MV-4-11 (cell line): ENCODE data around the gene THSD8.

Experiments used
- DNase-seq: peaks from one replicate; lab custom pipeline; 2025; lab: John Stamatoyannopoulos, UW

THSD8 gene

GRCh38 chr19:12779162-12779993 lies 22.5 kb upstream of the THSD8 start:
- peak; percentile 63 for DNase-seq

- no peak for DNase-seq
Measured at GRCh38 chr19:12782174-12782423, 19.8 kb upstream of the THSD8 start.

GRCh38 chr19:12782424-12783290 lies 19.2 kb upstream of the THSD8 start:
- DNase-seq: peak; percentile 89

GRCh38 chr19:12783291-12783848 lies 18.5 kb upstream of the THSD8 start:
- DNase-seq: no peak

DNA sequence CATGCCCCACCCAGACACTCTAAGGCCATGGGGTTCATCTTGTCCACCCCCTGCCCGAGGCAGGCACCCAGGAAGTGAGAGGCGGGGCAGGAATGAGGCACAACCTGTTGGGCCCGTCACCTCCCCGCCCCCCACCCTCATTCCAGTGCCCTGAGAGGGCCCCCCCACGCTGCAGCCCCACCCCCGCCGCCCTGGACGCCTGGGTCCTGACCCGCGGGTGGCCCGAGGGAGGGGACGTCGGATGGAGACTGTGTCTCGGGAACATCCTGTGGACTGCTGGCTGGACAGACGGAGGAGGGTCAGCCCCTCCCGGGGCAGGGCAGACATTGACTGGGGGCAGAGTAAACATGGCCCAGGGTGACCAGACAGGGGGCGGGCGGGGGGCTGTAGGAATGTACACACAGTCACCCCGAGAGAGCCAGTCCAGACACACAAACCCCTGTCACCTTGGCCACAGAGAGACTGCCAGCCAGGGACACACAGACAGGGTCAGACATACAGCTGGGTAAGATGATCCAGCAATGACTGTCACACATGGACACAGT lies 17.9 kb upstream of the THSD8 start:
- no peak for DNase-seq

DNA sequence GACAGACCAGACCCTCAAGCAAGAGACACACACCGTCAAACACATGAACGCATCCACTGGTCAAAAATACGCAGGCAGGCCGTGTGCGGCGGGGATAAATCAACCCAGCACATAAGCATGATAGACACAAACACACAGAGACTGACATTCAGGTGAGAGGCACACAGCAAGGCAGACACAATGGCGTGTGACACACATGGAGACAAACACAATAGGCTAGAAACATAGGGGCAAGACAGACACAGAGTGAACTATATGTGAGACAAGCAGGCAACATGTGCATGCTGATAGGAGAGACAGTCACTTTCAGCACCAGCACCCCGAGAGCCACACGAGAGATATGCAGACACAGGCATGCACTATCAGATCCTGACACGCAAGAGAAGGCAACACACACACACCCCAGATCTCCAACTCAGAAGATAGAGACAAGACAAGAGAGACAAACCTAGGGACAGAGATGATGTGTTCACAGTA lies 17.4 kb upstream of the THSD8 start:
- DNase-seq: no peak

GRCh38 chr19:12784871-12785430 lies 16.9 kb upstream of the THSD8 start:
- DNase-seq: peak; percentile 80

GRCh38 chr19:12785431-12786031 lies 16.3 kb upstream of the THSD8 start:
- peak; percentile 84 for DNase-seq

GRCh38 chr19:12786141-12786870 lies 15.6 kb upstream of the THSD8 start:
- peak; percentile 91 for DNase-seq

- no peak for DNase-seq
Measured at GRCh38 chr19:12786952-12787351, 14.9 kb upstream of the THSD8 start.

DNA sequence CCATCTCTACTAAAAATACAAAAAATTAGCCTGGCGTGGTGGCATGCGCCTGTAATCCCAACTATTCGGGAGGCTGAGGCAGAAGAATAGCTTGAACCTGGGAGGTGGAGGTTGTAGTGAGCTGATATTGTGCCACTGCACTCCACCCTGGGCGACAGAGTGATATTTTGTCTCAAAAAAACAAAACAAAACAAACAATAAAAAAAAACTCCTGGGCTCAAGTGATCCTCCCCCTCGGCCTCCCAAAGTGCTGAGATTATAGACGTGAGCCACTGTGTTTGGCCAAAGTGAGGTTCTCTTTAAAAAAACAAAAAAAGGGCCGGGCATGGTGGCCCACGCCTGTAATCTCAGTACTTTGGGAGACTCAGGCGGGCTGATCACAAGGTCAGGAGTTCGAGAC lies 14.4 kb upstream of the THSD8 start:
- no peak for DNase-seq

GRCh38 chr19:12788042-12788681 lies 13.7 kb upstream of the THSD8 start:
- DNase-seq: peak; percentile 22

DNA sequence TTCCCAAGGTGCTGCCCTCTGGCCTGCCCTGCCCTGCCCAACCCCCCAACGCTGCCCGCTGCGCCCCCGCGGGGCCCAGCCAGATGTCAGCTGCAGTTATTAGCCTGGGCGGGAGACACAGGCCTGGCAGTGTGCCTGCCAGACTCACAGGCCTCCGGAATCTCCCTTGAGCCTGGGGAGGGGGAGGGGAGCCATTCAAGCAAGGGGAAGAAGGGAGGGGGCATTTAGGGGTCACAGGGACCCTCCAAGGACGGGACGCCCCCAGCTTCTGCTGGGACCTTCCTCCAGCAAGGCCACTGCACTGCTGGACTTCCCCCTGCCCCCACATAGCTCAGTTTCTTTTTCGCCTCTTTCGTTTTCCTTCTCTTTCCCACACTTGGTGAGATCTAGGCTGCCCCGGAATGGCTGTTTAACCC lies 13.2 kb upstream of the THSD8 start:
- DNase-seq: peak; percentile 55

DNA sequence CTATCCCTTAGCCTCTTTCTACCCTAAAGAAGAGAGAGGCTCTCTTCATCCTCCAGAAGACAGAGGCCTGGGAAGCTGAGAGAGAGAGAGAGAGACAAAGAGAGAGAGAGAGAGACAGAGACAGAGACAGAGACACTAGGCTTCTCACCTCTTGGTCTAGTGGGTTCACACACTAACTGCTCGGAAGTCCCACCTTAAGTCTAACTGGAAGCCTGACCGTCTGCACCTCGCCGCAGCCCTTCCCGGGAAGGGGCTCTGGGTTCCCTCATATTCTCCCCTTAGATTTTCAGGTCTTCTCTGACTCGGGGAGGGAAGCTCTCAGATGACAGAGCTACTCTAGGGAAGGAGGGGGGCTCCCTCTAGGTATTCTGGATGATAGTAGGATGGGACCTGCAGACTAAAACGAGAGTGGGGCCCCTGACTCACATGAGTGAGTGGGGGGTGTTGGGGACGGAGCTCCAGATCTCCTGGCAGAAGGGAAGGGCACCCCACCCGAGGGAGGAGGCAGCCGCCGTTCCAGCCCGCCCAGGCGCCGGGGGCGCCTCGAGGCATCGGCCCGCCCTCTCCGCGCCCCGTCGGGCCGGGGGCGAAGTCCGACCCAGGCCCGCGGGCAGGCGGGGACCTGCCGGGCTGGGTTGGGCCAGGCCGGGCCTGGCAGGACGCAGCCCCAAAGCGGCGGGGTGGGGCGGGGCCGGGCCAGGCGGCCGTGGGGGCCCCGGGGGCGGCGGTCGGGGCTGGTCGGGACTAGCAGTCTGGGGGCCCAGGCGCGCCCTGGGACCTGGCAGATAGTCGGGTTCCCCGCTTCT lies 12.6 kb upstream of the THSD8 start:
- DNase-seq: peak; percentile 46

DNA sequence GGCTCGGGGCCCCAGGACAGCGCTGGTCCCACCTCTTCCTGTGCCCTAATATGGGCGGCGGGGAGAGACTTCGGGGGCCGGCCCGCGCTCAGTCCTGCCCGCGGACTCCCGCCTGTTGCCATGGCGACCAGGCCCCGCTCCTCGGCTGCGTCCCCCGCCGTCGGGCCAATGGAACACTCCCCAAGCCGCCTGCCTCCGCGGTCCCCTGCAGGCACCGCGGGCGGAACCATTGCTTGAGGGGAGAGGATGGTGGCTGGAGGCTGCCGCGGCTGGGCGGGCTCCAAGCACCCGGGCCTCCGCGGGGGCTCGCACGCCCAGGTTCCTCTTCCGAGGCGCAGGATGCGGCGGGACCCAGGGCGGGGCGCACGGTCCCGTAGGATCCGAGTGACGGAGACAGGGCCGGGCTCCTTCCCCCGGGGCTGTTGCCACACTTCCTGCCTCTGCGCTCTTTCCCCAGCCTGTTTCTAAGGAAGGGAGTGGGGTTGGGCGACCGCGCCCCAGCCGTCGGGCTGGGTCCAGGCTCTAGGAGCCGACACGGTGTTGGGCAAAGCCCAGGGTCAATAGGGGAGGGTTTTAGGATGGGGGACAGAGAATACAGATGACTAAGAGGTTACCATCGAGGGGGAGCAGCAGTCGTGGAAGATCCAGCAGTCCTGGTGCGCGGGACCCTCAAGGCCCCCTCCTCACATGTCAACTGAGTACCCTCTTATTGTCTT lies 11.8 kb upstream of the THSD8 start:
- peak; percentile 98 for DNase-seq

DNA sequence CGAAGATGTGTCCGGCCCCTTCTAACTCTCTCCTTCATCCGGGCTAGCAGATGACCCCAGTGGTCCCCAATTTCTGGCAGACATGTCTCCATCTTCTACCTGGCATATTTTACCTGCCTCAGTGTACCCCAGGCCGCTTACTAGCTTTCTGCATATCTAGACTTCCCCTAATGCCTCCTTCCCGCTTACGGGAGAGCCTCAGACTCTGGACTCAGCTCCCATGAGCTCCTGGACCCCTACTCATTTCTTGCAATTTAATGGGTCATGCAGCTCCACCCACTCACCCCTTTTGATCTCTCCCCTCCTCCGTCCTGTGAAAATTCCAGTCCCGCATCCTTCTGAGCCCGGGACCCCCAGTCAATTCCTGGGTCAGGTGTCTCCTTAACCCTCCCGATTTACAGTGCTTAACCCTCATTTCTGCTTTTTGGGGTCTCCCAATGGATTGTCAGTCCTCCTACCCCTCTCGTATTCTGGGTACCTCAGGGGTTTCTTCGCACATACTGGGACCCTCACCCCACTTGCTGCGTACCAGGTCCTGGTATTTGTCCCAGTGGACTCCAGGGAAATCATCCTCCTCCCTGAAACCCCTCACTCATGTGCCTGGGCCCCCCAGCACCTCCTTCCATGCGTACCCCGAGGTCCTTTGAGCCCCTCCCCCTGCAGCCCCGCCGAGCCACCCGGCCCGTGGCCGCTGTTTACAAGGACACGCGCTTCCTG lies 11.1 kb upstream of the THSD8 start:
- no peak for DNase-seq

DNA sequence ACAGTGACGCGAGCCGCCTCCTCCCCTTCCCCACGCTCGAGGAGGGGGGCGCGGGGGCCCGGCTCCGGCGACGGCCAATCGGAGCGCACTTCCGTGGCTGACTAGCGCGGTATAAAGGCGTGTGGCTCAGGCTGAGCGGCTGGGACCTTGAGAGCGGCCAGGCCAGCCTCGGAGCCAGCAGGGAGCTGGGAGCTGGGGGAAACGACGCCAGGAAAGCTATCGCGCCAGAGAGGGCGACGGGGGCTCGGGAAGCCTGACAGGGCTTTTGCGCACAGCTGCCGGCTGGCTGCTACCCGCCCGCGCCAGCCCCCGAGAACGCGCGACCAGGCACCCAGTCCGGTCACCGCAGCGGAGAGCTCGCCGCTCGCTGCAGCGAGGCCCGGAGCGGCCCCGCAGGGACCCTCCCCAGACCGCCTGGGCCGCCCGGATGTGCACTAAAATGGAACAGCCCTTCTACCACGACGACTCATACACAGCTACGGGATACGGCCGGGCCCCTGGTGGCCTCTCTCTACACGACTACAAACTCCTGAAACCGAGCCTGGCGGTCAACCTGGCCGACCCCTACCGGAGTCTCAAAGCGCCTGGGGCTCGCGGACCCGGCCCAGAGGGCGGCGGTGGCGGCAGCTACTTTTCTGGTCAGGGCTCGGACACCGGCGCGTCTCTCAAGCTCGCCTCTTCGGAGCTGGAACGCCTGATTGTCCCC lies 10.4 kb upstream of the THSD8 start, which contains the start of gene JUNB:
JUNB (plus strand) TSS at position 142 of the 706 bp plus-strand sequence; CDS start at position 428, 286 bp downstream.
- DNase-seq: peak; percentile 96
